ENCODE data around the gene MAPKAP1.

MAPKAP1 gene

DNA sequence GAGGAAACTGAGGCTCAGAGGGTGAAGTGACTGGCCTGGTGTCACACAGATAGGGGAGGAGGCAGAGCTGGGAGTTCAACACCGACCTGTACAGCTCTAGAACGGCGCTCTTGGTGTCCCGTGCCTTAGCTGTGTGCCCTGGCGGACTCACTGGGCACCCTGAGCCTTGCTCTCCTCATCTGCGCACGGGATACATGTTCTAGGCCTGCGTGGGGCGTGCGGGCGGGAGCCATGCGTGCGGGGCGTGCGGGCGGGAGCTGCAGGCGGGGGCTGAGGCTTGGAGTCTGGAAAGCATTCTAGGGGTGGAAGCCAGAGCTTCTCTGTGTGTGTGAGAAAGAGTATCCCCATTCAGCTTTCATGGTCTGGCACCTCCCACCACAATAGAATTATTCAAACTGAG, 280.1 kb downstream of the MAPKAP1 start:
- no peak for DNase-seq (ENCODE audit: low read depth in 1 of 2, low spot score in 1 of 2)
- Histone ChIP-seq H3K27me3 (ENCODE audit: insufficient read depth, poor library complexity, severe bottlenecking) (no peaks in the 10 kb centered on the region), H3K27ac (replicated peaks) (no peak overlapping the region), H3K4me3 (replicated peaks; ENCODE audit: insufficient read depth, low read length) (no peak overlapping the region)
- TF ChIP-seq SPI1 (IDR thresholded peaks at IDR 0.05; ENCODE audit: borderline replicate concordance, low read depth): no peak
- no peak for TF ChIP-seq GABPA (IDR thresholded peaks at IDR 0.05; ENCODE audit: low read depth)
- TF ChIP-seq POLR2AphosphoS5 (IDR thresholded peaks at IDR 0.05; ENCODE audit: low read depth): no peak
- TF ChIP-seq, protein P1, sequence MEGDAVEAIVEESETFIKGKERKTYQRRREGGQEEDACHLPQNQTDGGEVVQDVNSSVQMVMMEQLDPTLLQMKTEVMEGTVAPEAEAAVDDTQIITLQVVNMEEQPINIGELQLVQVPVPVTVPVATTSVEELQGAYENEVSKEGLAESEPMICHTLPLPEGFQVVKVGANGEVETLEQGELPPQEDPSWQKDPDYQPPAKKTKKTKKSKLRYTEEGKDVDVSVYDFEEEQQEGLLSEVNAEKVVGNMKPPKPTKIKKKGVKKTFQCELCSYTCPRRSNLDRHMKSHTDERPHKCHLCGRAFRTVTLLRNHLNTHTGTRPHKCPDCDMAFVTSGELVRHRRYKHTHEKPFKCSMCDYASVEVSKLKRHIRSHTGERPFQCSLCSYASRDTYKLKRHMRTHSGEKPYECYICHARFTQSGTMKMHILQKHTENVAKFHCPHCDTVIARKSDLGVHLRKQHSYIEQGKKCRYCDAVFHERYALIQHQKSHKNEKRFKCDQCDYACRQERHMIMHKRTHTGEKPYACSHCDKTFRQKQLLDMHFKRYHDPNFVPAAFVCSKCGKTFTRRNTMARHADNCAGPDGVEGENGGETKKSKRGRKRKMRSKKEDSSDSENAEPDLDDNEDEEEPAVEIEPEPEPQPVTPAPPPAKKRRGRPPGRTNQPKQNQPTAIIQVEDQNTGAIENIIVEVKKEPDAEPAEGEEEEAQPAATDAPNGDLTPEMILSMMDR (IDR thresholded peaks at IDR 0.05; ENCODE audit: insufficient read depth, low read length): no peak
- TF ChIP-seq, protein P2, sequence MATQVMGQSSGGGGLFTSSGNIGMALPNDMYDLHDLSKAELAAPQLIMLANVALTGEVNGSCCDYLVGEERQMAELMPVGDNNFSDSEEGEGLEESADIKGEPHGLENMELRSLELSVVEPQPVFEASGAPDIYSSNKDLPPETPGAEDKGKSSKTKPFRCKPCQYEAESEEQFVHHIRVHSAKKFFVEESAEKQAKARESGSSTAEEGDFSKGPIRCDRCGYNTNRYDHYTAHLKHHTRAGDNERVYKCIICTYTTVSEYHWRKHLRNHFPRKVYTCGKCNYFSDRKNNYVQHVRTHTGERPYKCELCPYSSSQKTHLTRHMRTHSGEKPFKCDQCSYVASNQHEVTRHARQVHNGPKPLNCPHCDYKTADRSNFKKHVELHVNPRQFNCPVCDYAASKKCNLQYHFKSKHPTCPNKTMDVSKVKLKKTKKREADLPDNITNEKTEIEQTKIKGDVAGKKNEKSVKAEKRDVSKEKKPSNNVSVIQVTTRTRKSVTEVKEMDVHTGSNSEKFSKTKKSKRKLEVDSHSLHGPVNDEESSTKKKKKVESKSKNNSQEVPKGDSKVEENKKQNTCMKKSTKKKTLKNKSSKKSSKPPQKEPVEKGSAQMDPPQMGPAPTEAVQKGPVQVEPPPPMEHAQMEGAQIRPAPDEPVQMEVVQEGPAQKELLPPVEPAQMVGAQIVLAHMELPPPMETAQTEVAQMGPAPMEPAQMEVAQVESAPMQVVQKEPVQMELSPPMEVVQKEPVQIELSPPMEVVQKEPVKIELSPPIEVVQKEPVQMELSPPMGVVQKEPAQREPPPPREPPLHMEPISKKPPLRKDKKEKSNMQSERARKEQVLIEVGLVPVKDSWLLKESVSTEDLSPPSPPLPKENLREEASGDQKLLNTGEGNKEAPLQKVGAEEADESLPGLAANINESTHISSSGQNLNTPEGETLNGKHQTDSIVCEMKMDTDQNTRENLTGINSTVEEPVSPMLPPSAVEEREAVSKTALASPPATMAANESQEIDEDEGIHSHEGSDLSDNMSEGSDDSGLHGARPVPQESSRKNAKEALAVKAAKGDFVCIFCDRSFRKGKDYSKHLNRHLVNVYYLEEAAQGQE (IDR thresholded peaks at IDR 0.05; ENCODE audit: insufficient replicate concordance, low read depth): no peak

DNA sequence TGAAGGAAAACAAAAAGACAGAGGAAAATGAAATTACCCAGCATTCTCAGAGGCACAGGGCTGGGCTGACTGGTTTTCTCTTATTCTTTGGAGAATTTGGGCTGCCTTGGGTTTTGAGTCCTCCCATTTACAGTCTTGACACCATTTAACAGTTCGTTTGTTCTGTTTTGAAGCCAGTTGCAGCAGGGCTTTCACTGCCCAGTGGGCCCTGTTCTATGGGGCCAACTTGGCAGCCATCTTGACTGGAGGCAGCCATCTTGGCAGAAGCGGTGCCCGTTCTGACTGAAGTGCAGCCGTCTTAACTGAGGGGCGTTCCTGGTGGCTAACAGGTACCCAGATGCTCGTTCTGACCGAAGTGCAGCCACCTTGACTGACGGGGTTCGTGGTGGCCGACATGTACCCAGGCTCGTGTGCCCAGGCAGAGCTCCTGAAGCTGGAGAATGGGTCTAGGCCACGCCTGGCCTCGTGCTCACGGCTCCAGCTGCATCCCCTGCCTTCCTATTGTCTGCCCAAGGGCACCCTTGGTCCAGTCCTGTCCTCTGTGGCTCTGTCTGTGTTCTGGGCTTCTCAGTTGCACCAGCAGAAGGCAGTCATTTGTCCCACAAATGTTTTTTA, 281.0 kb downstream of the MAPKAP1 start:
- Histone ChIP-seq H3K27me3 (ENCODE audit: insufficient read depth, poor library complexity, severe bottlenecking) (no peaks in the 10 kb centered on the region), H3K4me3 (replicated peaks; ENCODE audit: insufficient read depth, low read length) (no peak overlapping the region), H3K27ac (replicated peaks) (no peak overlapping the region)
- DNase-seq (ENCODE audit: low read depth in 1 of 2, low spot score in 1 of 2): no peak
- TF ChIP-seq SPI1 (IDR thresholded peaks at IDR 0.05; ENCODE audit: borderline replicate concordance, low read depth) (no peak), POLR2AphosphoS5 (IDR thresholded peaks at IDR 0.05; ENCODE audit: low read depth) (no peak), GABPA (IDR thresholded peaks at IDR 0.05; ENCODE audit: low read depth) (no peak)
- TF ChIP-seq, protein P1 (IDR thresholded peaks at IDR 0.05; ENCODE audit: insufficient read depth, low read length): no peak
- TF ChIP-seq, protein P2 (IDR thresholded peaks at IDR 0.05; ENCODE audit: insufficient replicate concordance, low read depth): no peak

DNA sequence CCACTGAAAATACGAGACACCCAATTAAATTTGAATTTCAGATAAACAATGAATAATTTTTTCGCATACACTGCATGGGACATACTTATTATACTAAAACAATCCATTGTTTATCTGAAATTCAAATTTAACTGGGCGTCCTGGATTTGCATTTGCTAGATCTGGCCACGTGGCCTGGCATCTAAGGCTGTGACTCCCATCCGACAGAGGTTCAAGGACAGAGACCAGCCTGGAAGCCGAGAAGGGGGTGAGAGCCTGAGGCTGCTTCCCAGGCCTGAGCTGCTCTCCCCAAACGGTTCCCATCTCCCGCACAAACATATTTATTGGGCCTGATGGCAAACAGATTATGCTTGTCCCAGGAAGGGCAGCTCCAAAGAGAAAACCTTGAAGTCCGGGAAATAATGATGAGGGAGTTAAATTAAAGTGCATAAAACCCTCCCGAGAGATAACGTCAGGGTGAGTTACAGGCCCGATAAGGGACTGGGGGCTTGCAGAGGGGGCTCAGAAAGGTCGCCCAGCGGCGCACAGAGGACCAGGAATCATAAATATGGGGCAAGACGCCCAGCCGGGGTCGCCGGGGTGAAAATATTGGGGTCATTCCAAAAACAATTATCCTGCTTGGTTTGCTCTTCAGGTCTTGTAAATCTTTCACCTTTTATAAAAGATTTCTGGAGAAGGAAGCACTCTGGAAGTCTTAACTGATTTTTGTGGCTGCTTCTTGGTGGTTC, 281.7 kb downstream of the MAPKAP1 start:
- Histone ChIP-seq H3K27ac (replicated peaks) (no peak overlapping the region), H3K4me3 (replicated peaks; ENCODE audit: insufficient read depth, low read length) (no peak overlapping the region), H3K27me3 (ENCODE audit: insufficient read depth, poor library complexity, severe bottlenecking) (no peaks in the 10 kb centered on the region)
- DNase-seq (ENCODE audit: low read depth in 1 of 2, low spot score in 1 of 2): no peak
- no peak for TF ChIP-seq GABPA (IDR thresholded peaks at IDR 0.05; ENCODE audit: low read depth)
- TF ChIP-seq SPI1 (IDR thresholded peaks at IDR 0.05; ENCODE audit: borderline replicate concordance, low read depth): no peak
- TF ChIP-seq POLR2AphosphoS5 (IDR thresholded peaks at IDR 0.05; ENCODE audit: low read depth): no peak
- TF ChIP-seq, protein P1 (IDR thresholded peaks at IDR 0.05; ENCODE audit: insufficient read depth, low read length): no peak
- TF ChIP-seq, protein P2 (IDR thresholded peaks at IDR 0.05; ENCODE audit: insufficient replicate concordance, low read depth): no peak

Measured in HL-60 (cell line).